H9 (cell line): ENCODE data around the gene GP1BA. TPM values are rescaled to one million over a fixed set of nuclear protein-coding genes. Genes with fewer than 3 reads are reported as not detected.

Experiments used
- DNase-seq: peaks from one replicate; pipeline ENCODE4 v3.0.0-alpha.2; 2017
- H2AFZ ChIP-seq: one replicate; pipeline ENCODE4 v1.6.1; 2013; ENCODE audit warnings: mild to moderate bottlenecking, low read length, control low read depth, moderate library complexity
- H2AK5ac ChIP-seq: 2 replicates; pipeline ENCODE4 v1.6.1; 2013; ENCODE audit warnings: low read length, control low read depth, mixed read lengths; ENCODE audit not compliant: insufficient read length
- H2BK120ac ChIP-seq: one replicate; pipeline ENCODE4 v1.6.1; 2013; ENCODE audit warnings: low read depth, mild to moderate bottlenecking, low read length, control low read depth, inconsistent platforms; ENCODE audit not compliant: poor library complexity, severe bottlenecking
- H2BK12ac ChIP-seq: 2 replicates; pipeline ENCODE4 v1.6.1; 2013; ENCODE audit warnings: low read length, control low read depth, mixed read lengths, low read depth; ENCODE audit not compliant: insufficient read length
- H2BK15ac ChIP-seq: 2 replicates; pipeline ENCODE4 v1.6.1; 2013; ENCODE audit warnings: low read depth, low read length, control low read depth
- H2BK20ac ChIP-seq: one replicate; pipeline ENCODE4 v1.6.1; 2013; ENCODE audit warnings: low read depth, mild to moderate bottlenecking, low read length, control low read depth, inconsistent platforms; ENCODE audit not compliant: poor library complexity, severe bottlenecking
- H2BK5ac ChIP-seq: 2 replicates; pipeline ENCODE4 v1.6.1; 2013; ENCODE audit warnings: low read length, control low read depth, mixed read lengths; ENCODE audit not compliant: insufficient read length
- H3K14ac ChIP-seq: 2 replicates; pipeline ENCODE4 v1.6.1; 2013; ENCODE audit warnings: low read length, control low read depth; ENCODE audit not compliant: insufficient read depth
- H3K18ac ChIP-seq: 2 replicates; pipeline ENCODE4 v1.6.1; 2013; ENCODE audit warnings: low read depth, mild to moderate bottlenecking, mixed read lengths, low read length, control low read depth; ENCODE audit not compliant: insufficient read length
- H3K23ac ChIP-seq: 2 replicates; pipeline ENCODE4 v1.6.1; 2013; ENCODE audit warnings: low read length, control low read depth, mixed read lengths, low read depth; ENCODE audit not compliant: insufficient read length
- H3K23me2 ChIP-seq: 2 replicates; pipeline ENCODE4 v1.6.1; 2013; ENCODE audit warnings: low read depth, mild to moderate bottlenecking, mixed read lengths, low read length, control low read depth; ENCODE audit not compliant: insufficient read length, poor library complexity, severe bottlenecking
- H3K27ac ChIP-seq: 2 replicates; pipeline ENCODE4 v1.5.1; 2013; ENCODE audit warnings: low read length, control low read depth, mixed read lengths, low read depth; ENCODE audit not compliant: insufficient read length
- H3K27me3 ChIP-seq: 2 replicates; pipeline ENCODE4 v1.6.1; 2013; ENCODE audit warnings: low read length, control low read depth, inconsistent platforms; ENCODE audit not compliant: insufficient read depth
- H3K4ac ChIP-seq: 2 replicates; pipeline ENCODE4 v1.6.1; 2013; ENCODE audit warnings: low read depth, mild to moderate bottlenecking, control low read depth, inconsistent platforms, low read length, moderate library complexity
- H3K4me1 ChIP-seq: 2 replicates; pipeline ENCODE4 v1.6.1; 2013; ENCODE audit warnings: low read length, control low read depth, inconsistent platforms; ENCODE audit not compliant: insufficient read depth
- H3K4me2 ChIP-seq: 2 replicates; pipeline ENCODE4 v1.6.1; 2013; ENCODE audit warnings: low read length, control low read depth, mixed read lengths; ENCODE audit not compliant: insufficient read length, insufficient read depth
- H3K56ac ChIP-seq: 2 replicates; pipeline ENCODE4 v1.6.1; 2013; ENCODE audit warnings: low read depth, mild to moderate bottlenecking, mixed read lengths, low read length, control low read depth; ENCODE audit not compliant: insufficient read length
- H3K79me1 ChIP-seq: 2 replicates; pipeline ENCODE4 v1.6.1; 2013; ENCODE audit warnings: low read depth, mild to moderate bottlenecking, moderate library complexity, low read length, control low read depth, inconsistent platforms; ENCODE audit not compliant: insufficient read depth, poor library complexity, severe bottlenecking
- H3K79me2 ChIP-seq: 2 replicates; pipeline ENCODE4 v1.6.1; 2013; ENCODE audit warnings: low read length, control low read depth, inconsistent platforms; ENCODE audit not compliant: insufficient read depth
- H3K9ac ChIP-seq: 2 replicates; pipeline ENCODE4 v1.6.1; 2013; ENCODE audit warnings: low read length, control low read depth, mixed read lengths; ENCODE audit not compliant: insufficient read length; ENCODE audit errors: extremely low read depth
- H3K9me3 ChIP-seq: one replicate; pipeline ENCODE4 v1.6.1; 2013; ENCODE audit warnings: low read depth, low read length, inconsistent platforms; ENCODE audit not compliant: control insufficient read depth
- H3T11ph ChIP-seq: one replicate; pipeline ENCODE4 v1.6.1; 2013; ENCODE audit warnings: mild to moderate bottlenecking, low read length, control low read depth, inconsistent platforms
- H4K20me1 ChIP-seq: one replicate; pipeline ENCODE4 v1.6.1; 2013; ENCODE audit not compliant: control insufficient read depth, insufficient read length, insufficient read depth
- H4K5ac ChIP-seq: 2 replicates; pipeline ENCODE4 v1.6.1; 2013; ENCODE audit warnings: low read depth, mild to moderate bottlenecking, mixed read lengths, low read length, control low read depth; ENCODE audit not compliant: insufficient read length
- H4K8ac ChIP-seq: replicated peaks from 2 replicates; pipeline ENCODE4 v1.6.1; 2013; ENCODE audit warnings: low read length, control low read depth, mixed read lengths, low read depth; ENCODE audit not compliant: insufficient read length
- H4K91ac ChIP-seq: 2 replicates; pipeline ENCODE4 v1.6.1; 2013; ENCODE audit warnings: low read depth, mild to moderate bottlenecking, moderate library complexity, mixed read lengths, low read length, control low read depth; ENCODE audit not compliant: insufficient read length
- H3K27ac Mint-ChIP-seq, 3 experiments: 2 replicates in 2 of 3; 3 replicates in 1 of 3; pipeline ENCODE4 v1.8.0; 2020 to 2021; ENCODE audit warnings: mixed read lengths in 3 of 3, mild to moderate bottlenecking in 1 of 3, moderate library complexity in 1 of 3
- H3K27me3 Mint-ChIP-seq: 2 replicates; pipeline ENCODE4 v1.8.0; 2021; ENCODE audit warnings: low read depth, mild to moderate bottlenecking, moderate library complexity, mixed read lengths
- H3K36me3 Mint-ChIP-seq, 3 experiments: 2 replicates in 2 of 3; 3 replicates in 1 of 3; pipeline ENCODE4 v1.8.0; 2020 to 2021; ENCODE audit warnings: low read depth in 3 of 3, mixed read lengths in 3 of 3; ENCODE audit not compliant: insufficient read depth in 1 of 3
- H3K4me1 Mint-ChIP-seq, 2 experiments: 2 replicates each; pipeline ENCODE4 v1.8.0; 2020; ENCODE audit warnings: mixed read lengths in 2 of 2
- H3K4me3 Mint-ChIP-seq, 2 experiments: 2 replicates in 1 of 2; 3 replicates in 1 of 2; pipeline ENCODE4 v1.8.0; 2020 to 2021; ENCODE audit warnings: mild to moderate bottlenecking in 2 of 2, mixed read lengths in 2 of 2, moderate library complexity in 1 of 2
- H3K9me3 Mint-ChIP-seq, 2 experiments: 2 replicates in 1 of 2; 3 replicates in 1 of 2; pipeline ENCODE4 v1.8.0; 2020; ENCODE audit warnings: mild to moderate bottlenecking in 2 of 2, mixed read lengths in 2 of 2, moderate library complexity in 1 of 2
- CTCF ChIP-seq: fragments of 200-600 bp; sonication (generic); conservative IDR thresholded peaks from 3 replicates; pipeline ENCODE4 v1.8.0; 2021; ENCODE audit warnings: antibody characterized with exemption, mild to moderate bottlenecking
- WGBS: extraction: QIAGEN DNeasy Blood & Tissue Kit; methylation state at CpG from one replicate; pipeline ENCODE4 v1.1.7; 2013; ENCODE audit warnings: missing lambda C conversion rate, low lambda C conversion rate, mixed read lengths; ENCODE audit not compliant: insufficient read length; ENCODE audit errors: extremely low coverage; 5-methylcytosine and 5-hydroxymethylcytosine counted together
- total RNA-seq: library from RNA; stranded (reverse); gene quantifications from 2 replicates; pipeline ENCODE4 v1.2.1, GENCODE V29; 2021

The GP1BA gene
- total RNA-seq, 1 experiment from 2014 or later = not detected

DNA sequence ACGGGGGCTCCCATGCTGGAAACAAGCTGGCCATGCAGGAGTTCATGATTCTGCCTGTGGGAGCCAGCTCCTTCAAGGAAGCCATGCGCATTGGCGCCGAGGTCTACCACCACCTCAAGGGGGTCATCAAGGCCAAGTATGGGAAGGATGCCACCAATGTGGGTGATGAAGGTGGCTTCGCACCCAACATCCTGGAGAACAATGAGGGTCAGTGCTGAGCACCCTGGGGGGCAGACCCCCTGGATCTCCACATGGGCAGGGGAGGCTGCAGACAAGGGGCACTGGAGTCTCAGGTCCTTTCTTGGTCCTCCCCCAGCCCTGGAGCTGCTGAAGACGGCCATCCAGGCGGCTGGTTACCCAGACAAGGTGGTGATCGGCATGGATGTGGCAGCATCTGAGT, 23.0 kb downstream of the GP1BA start:
- DNase-seq = no peak
- Mint-ChIP-seq H3K9me3 (no peaks in the 10 kb centered on the region), H3K27me3 (no peaks in the 10 kb centered on the region; the same call in 1 of the 2 replicates), H3K4me1 (peaks cover 34 to 36% of the 10 kb centered on the region in 2 experiments), H3K4me3 (no peak overlapping the region), H3K27ac (no peak overlapping the region), H3K36me3 (peaks cover 8 to 19% (median 15%) of the 10 kb centered on the region in 3 experiments; a peak in 6 of 7 replicates)
- H3K79me2 ChIP-seq = no peaks in the 10 kb centered on the region; the same call in 1 of the 2 replicates
- no peak overlapping the region for H4K91ac ChIP-seq
- H3K4me1 ChIP-seq = peaks cover 4% of the 10 kb centered on the region; the same call in 1 of the 2 replicates
- H3K23ac ChIP-seq = no peak overlapping the region
- no peak for TF ChIP-seq CTCF
- no peak overlapping the region for H2BK5ac ChIP-seq
- no peak overlapping the region for H3K56ac ChIP-seq
- peaks cover 12% of the 10 kb centered on the region for H3K23me2 ChIP-seq
- no peaks in the 10 kb centered on the region for H3K79me1 ChIP-seq
- H3K27me3 ChIP-seq = no peaks in the 10 kb centered on the region
- no peaks in the 10 kb centered on the region for H3K9me3 ChIP-seq
- no peaks in the 10 kb centered on the region for H4K20me1 ChIP-seq
- no peak overlapping the region for H3K18ac ChIP-seq
- H4K8ac ChIP-seq = no peak overlapping the region
- H2BK15ac ChIP-seq = no peak overlapping the region
- no peak overlapping the region for H4K5ac ChIP-seq
- WGBS = no CpG with 5 or more reads among the region's 8 CpGs
- no peak overlapping the region for H3K9ac ChIP-seq
- H3K4me2 ChIP-seq = no peak overlapping the region
- no peak overlapping the region for H2BK20ac ChIP-seq
- H3K27ac ChIP-seq = no peak overlapping the region
- no peak overlapping the region for H2AK5ac ChIP-seq
- H3K4ac ChIP-seq = no peak overlapping the region
- no peak overlapping the region for H2AFZ ChIP-seq
- H3K14ac ChIP-seq = no peak overlapping the region
- H3T11ph ChIP-seq = no peak overlapping the region
- H2BK12ac ChIP-seq = no peak overlapping the region
- H2BK120ac ChIP-seq = no peak overlapping the region
